Fibroblast of lung (primary cell): ENCODE results near the gene SPARC.

Experiments
- EZH2 ChIP-seq: IDR thresholded peaks from 2 replicates; pipeline ENCODE4 v1.5.1; 2012; ENCODE audit warnings: low read length, control low read depth, mild to moderate bottlenecking; ENCODE audit errors: missing control alignments
- TF ChIP-seq, protein P1 (sequence below), 2 donors: IDR thresholded peaks in 1 of 2; conservative IDR thresholded peaks in 1 of 2; 1 replicate in 1 of 2; 2 replicates in 1 of 2; pipeline ENCODE4 v1.5.1; 2011 to 2012; ENCODE audit warnings: low read length in 2 of 2, control low read depth in 1 of 2, inconsistent platforms in 1 of 2, low read depth in 1 of 2, mild to moderate bottlenecking in 1 of 2

DNA sequence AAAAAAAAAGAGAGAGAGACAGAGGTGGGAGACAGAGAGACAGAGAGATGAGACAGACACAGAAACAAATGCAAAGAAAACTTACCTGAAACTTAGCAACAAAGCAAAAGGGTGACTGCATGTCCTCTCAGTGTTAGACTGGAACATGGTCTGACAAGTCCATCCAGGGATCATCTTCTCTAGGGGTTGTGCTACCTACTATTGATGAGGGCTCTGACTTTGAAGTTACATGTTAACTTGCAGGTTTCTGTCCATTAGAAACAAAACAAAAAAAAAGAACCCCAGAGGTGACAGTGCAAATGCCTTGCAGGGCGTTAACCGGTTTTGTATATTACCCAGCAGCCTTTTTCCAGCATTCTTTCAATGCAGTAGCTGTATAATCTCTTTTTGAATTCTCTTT is 13.6 kb upstream of the SPARC start:
- TF ChIP-seq, protein P1, sequence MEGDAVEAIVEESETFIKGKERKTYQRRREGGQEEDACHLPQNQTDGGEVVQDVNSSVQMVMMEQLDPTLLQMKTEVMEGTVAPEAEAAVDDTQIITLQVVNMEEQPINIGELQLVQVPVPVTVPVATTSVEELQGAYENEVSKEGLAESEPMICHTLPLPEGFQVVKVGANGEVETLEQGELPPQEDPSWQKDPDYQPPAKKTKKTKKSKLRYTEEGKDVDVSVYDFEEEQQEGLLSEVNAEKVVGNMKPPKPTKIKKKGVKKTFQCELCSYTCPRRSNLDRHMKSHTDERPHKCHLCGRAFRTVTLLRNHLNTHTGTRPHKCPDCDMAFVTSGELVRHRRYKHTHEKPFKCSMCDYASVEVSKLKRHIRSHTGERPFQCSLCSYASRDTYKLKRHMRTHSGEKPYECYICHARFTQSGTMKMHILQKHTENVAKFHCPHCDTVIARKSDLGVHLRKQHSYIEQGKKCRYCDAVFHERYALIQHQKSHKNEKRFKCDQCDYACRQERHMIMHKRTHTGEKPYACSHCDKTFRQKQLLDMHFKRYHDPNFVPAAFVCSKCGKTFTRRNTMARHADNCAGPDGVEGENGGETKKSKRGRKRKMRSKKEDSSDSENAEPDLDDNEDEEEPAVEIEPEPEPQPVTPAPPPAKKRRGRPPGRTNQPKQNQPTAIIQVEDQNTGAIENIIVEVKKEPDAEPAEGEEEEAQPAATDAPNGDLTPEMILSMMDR (conservative IDR thresholded peaks at IDR 0.05 in 1 of 2, IDR thresholded peaks at IDR 0.05 in 1 of 2; ENCODE audit: low read depth in 1 of 2, low read length in 2 of 2), result no peak
- no peak for TF ChIP-seq EZH2
